ENCODE measurements around the gene SLC16A7.

SLC16A7 gene

GRCh38 chr12:59627582-59627981 lies 31.8 kb downstream of the SLC16A7 start:
- DNase-seq (ENCODE audit: insufficient read length) (no peak), FAIRE-seq (no peak)
- TF ChIP-seq POLR2A (IDR thresholded peaks at IDR 0.05; ENCODE audit: low read depth, low read length) (no peak), POLR2AphosphoS5 (IDR thresholded peaks at IDR 0.05; ENCODE audit: low read depth, low read length) (no peak), TAF1 (IDR thresholded peaks at IDR 0.05; ENCODE audit: borderline replicate concordance, low read depth, low read length) (no peak)

GRCh38 chr12:59629890-59630289 lies 34.1 kb downstream of the SLC16A7 start:
- FAIRE-seq (no peak), DNase-seq (ENCODE audit: insufficient read length) (no peak)
- no peak for TF ChIP-seq POLR2AphosphoS5 (IDR thresholded peaks at IDR 0.05; ENCODE audit: low read depth, low read length)
- no peak for TF ChIP-seq TAF1 (IDR thresholded peaks at IDR 0.05; ENCODE audit: borderline replicate concordance, low read depth, low read length)
- TF ChIP-seq POLR2A (IDR thresholded peaks at IDR 0.05; ENCODE audit: low read depth, low read length), result no peak

DNA sequence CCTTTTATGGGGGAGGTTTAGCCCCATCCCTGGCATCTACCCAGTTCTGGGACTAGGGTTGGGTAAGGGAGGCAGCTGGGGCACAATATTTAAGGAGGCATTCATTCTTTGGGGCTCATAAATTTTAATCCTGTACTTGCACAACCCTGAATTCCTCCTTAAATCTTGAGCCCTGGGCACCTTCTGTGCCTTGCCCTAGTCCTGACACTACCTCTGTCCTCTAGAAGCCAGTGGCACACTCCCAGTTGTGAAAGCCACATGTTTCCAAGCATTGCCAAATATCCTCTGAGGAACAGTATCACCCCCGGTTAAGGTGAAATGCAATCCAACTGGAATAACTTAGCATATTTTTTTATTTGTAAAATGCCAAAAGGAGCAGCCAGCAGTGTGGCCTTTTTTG lies 36.6 kb downstream of the SLC16A7 start:
- FAIRE-seq (no peak), DNase-seq (ENCODE audit: insufficient read length) (no peak)
- TF ChIP-seq POLR2A (IDR thresholded peaks at IDR 0.05; ENCODE audit: low read depth, low read length), result no peak
- no peak for TF ChIP-seq TAF1 (IDR thresholded peaks at IDR 0.05; ENCODE audit: borderline replicate concordance, low read depth, low read length)
- no peak for TF ChIP-seq POLR2AphosphoS5 (IDR thresholded peaks at IDR 0.05; ENCODE audit: low read depth, low read length)

- FAIRE-seq (no peak), DNase-seq (ENCODE audit: insufficient read length) (no peak)
- TF ChIP-seq POLR2AphosphoS5 (IDR thresholded peaks at IDR 0.05; ENCODE audit: low read depth, low read length) (no peak), POLR2A (IDR thresholded peaks at IDR 0.05; ENCODE audit: low read depth, low read length) (no peak), TAF1 (IDR thresholded peaks at IDR 0.05; ENCODE audit: borderline replicate concordance, low read depth, low read length) (no peak)
These were observed 38.4 kb downstream of the SLC16A7 start for GRCh38 chr12:59634254-59634653.

DNA sequence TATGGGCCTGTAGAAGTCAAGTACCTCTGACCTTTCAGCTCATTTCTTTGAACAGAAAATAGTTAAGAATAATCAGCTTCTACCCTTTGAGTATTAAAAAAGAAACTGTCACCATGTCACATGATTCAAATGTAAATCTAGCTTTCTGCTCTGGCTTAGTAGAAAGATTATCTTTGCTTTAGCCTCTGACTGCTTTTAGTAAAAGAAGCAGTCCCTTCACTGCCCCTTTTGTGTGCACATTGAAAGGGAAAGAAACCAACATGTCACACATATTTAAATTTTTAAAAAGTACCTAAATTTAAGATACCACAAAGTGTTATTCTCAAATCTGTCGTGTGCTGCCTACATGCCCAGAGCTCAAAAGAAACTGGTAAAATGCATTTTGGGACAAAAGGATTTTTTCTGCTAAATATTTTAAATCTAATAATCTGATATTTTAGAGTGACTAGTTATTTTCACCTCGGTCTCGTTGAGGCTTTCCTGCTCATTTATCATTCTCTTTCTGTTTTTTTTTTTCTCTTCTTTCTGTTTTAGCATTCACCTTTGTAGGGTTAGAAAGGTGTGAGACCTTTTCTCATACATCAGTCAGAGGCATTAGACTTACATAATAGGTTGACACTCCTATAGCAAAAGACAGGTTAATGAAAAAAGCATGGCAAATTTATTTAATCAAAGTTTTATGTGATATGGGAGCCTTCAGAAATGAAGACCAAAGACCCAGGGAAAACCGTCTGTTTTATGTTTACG lies 41.3 kb downstream of the SLC16A7 start:
- DNase-seq (ENCODE audit: insufficient read length), result no peak
- TF ChIP-seq POLR2AphosphoS5 (IDR thresholded peaks at IDR 0.05; ENCODE audit: low read depth, low read length), result no peak
- no peak for TF ChIP-seq TAF1 (IDR thresholded peaks at IDR 0.05; ENCODE audit: borderline replicate concordance, low read depth, low read length)
- no peak for TF ChIP-seq POLR2A (IDR thresholded peaks at IDR 0.05; ENCODE audit: low read depth, low read length)
- no peak for FAIRE-seq

- no peak for FAIRE-seq
- no peak for DNase-seq (ENCODE audit: insufficient read length)
- TF ChIP-seq POLR2A (IDR thresholded peaks at IDR 0.05; ENCODE audit: low read depth, low read length), result no peak
- TF ChIP-seq TAF1 (IDR thresholded peaks at IDR 0.05; ENCODE audit: borderline replicate concordance, low read depth, low read length), result no peak
- TF ChIP-seq POLR2AphosphoS5 (IDR thresholded peaks at IDR 0.05; ENCODE audit: low read depth, low read length), result no peak
These were observed 41.9 kb downstream of the SLC16A7 start for GRCh38 chr12:59637692-59638070.

DNA sequence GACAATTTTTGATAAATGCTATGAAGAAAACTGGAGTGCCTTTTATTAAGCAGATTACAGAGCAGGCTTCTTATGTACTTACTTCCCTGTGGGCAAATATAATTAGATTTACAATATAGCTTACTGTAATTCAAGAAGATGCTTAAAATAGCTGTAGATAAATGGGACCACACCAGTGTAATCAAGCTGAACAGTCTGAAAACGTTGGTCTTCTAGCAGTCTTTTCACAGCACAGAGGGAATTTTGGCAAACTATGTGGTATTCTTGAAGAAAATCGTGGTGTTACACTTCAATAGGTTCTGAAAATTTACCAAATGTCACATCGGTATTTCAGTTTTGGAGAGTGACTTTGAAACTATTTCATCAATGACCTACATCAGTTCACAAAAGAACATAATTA lies 47.7 kb downstream of the SLC16A7 start:
- TF ChIP-seq TAF1 (IDR thresholded peaks at IDR 0.05; ENCODE audit: borderline replicate concordance, low read depth, low read length) (no peak), POLR2AphosphoS5 (IDR thresholded peaks at IDR 0.05; ENCODE audit: low read depth, low read length) (no peak)
- FAIRE-seq (no peak), DNase-seq (ENCODE audit: insufficient read length) (no peak)

DNA sequence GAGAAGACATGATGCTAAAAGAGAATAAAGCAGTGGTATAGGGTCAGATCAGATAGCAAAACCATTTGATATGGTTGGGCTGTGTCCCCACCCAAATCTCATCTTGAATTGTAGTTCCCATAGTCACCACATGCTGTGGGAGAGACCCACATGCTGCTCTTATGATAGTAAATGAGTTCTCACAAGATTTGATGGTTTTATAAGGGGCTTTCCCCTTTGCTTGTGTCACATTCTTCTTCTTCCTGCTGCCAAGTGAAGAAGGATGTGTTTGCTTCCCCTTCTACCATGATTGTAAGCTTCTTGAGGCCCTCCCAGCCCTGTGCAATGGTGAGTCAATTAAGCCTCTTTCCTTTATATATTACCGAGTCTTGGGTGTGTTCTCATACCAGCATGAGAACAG lies 49.4 kb downstream of the SLC16A7 start:
- no peak for FAIRE-seq
- DNase-seq (ENCODE audit: insufficient read length), result no peak
- TF ChIP-seq POLR2A (IDR thresholded peaks at IDR 0.05; ENCODE audit: low read depth, low read length) (no peak), TAF1 (IDR thresholded peaks at IDR 0.05; ENCODE audit: borderline replicate concordance, low read depth, low read length) (no peak), POLR2AphosphoS5 (IDR thresholded peaks at IDR 0.05; ENCODE audit: low read depth, low read length) (no peak)

GRCh38 chr12:59646636-59647035 lies 50.8 kb downstream of the SLC16A7 start:
- DNase-seq (ENCODE audit: insufficient read length) (no peak), FAIRE-seq (no peak)
- TF ChIP-seq POLR2AphosphoS5 (IDR thresholded peaks at IDR 0.05; ENCODE audit: low read depth, low read length) (no peak), POLR2A (IDR thresholded peaks at IDR 0.05; ENCODE audit: low read depth, low read length) (no peak), TAF1 (IDR thresholded peaks at IDR 0.05; ENCODE audit: borderline replicate concordance, low read depth, low read length) (no peak)

- DNase-seq (ENCODE audit: insufficient read length) (no peak), FAIRE-seq (no peak)
- TF ChIP-seq TAF1 (IDR thresholded peaks at IDR 0.05; ENCODE audit: borderline replicate concordance, low read depth, low read length) (no peak), POLR2AphosphoS5 (IDR thresholded peaks at IDR 0.05; ENCODE audit: low read depth, low read length) (no peak), POLR2A (IDR thresholded peaks at IDR 0.05; ENCODE audit: low read depth, low read length) (no peak)
These were observed 53.4 kb downstream of the SLC16A7 start for GRCh38 chr12:59649203-59649602.

DNA sequence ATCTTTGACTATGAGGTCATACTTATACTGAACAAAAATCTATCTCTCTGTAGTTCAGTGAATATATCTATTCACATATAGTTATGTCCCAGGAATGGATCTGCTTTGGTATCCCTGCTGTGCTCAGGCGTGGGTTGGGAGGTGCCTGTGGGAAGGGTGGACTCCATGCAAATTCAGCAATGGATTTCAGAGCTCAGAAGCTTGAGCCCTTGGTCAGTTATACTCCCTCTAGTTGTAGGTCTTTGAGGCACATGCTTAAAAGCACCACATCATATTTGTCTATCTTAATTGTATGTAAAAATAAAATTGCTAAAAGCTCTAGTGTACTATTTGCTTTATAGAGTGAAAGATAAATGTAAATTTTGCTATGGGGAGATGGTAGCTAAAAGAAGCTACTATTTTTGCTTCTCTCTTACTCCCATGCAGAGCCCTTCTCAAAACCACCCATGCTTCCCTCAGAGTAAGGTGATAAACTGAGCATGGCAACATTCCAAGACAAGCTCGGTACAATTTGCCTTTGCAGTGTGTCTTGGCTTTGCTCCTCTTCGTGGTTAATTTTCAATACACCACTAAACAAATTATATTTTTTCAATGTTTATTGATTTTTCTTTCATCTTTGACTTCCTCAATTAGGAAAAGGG lies 54.9 kb downstream of the SLC16A7 start:
- DNase-seq (ENCODE audit: insufficient read length) (no peak), FAIRE-seq (no peak)
- TF ChIP-seq TAF1 (IDR thresholded peaks at IDR 0.05; ENCODE audit: borderline replicate concordance, low read depth, low read length), result no peak
- TF ChIP-seq POLR2AphosphoS5 (IDR thresholded peaks at IDR 0.05; ENCODE audit: low read depth, low read length), result no peak
- TF ChIP-seq POLR2A (IDR thresholded peaks at IDR 0.05; ENCODE audit: low read depth, low read length), result no peak

Measured in GM12892 (cell line).